Panc1 (cell line): ENCODE results near the gene KDM3B. TPM values are rescaled to one million over a fixed set of nuclear protein-coding genes. Genes with fewer than 3 reads are reported as not detected.

ENCODE experiments used
- ATAC-seq: fragments of 200-7000 bp; cut with Tn5 transposase; 2 replicates; pipeline ENCODE4 v1.9.1; 2020; ENCODE audit warnings: mild to moderate bottlenecking, moderate library complexity
- BruUV-seq: library from RNA; stranded (reverse); fragments of 400-500 nt; replicated peaks from 2 replicates; lab custom pipeline; 2021; lab: Mats Ljungman, UMichigan
- CTCF ChIA-PET: fragments of 300-600 bp; sonication (Branson Sonifier 250); formaldehyde crosslinking; loops from one replicate; lab custom pipeline; 2022; ENCODE audit warnings: antibody characterized with exemption; lab: Charles Lee
- POLR2A ChIA-PET: fragments of 300-600 bp; sonication (Branson Sonifier 250); formaldehyde crosslinking; loops from one replicate; lab custom pipeline; 2022; ENCODE audit warnings: antibody characterized with exemption; lab: Charles Lee
- DNase-seq: peaks from one replicate; pipeline ENCODE4 v3.0.0-alpha.2; 2010; ENCODE audit warnings: low read depth, low spot score
- H3K27ac ChIP-seq: 2 replicates; pipeline ENCODE4 v1.5.1; 2011; ENCODE audit warnings: mild to moderate bottlenecking, low read length, inconsistent platforms
- H3K27me3 ChIP-seq: fragments of 200-500 bp; sonication (Bioruptor generic); 2 replicates; pipeline ENCODE4 v1.6.0; 2014; ENCODE audit warnings: low read length, inconsistent platforms; ENCODE audit not compliant: control insufficient read depth, insufficient read depth
- H3K36me3 ChIP-seq: fragments of 200-500 bp; sonication (Bioruptor generic); 2 replicates; pipeline ENCODE4 v1.5.1; 2014; ENCODE audit warnings: inconsistent platforms, mild to moderate bottlenecking, low read length, moderate library complexity; ENCODE audit not compliant: control insufficient read depth, insufficient read depth
- H3K4me1 ChIP-seq: 2 replicates; pipeline ENCODE4 v1.5.1; 2011; ENCODE audit warnings: inconsistent platforms, mild to moderate bottlenecking, low read length, moderate library complexity; ENCODE audit not compliant: control insufficient read depth, insufficient read depth
- H3K4me3 ChIP-seq, 2 experiments: 2 replicates each; pipeline ENCODE4 v1.5.1; 2011 to 2012; ENCODE audit warnings: low read depth in 2 of 2, low read length in 2 of 2, mild to moderate bottlenecking in 2 of 2, inconsistent platforms in 1 of 2, moderate library complexity in 1 of 2
- H3K9me3 ChIP-seq: fragments of 200-500 bp; sonication (Bioruptor generic); 2 replicates; pipeline ENCODE4 v1.5.1; 2014; ENCODE audit warnings: low read depth, mild to moderate bottlenecking, inconsistent platforms, low read length, moderate library complexity; ENCODE audit not compliant: control insufficient read depth, insufficient read depth
- CTCF ChIP-seq: fragments of 450-650 bp; IDR thresholded peaks from 2 replicates; pipeline ENCODE4 v1.5.1; 2017; ENCODE audit warnings: mild to moderate bottlenecking
- POLR2AphosphoS5 ChIP-seq: IDR thresholded peaks from 2 replicates; pipeline ENCODE4 v1.6.1; 2012; ENCODE audit warnings: mild to moderate bottlenecking, low read depth, low read length, moderate library complexity
- REST ChIP-seq, 2 experiments: IDR thresholded peaks; 2 replicates each; pipeline ENCODE4 v1.6.1; 2011 to 2012; ENCODE audit warnings: low read depth in 2 of 2, control low read depth in 1 of 2, low read length in 1 of 2, mild to moderate bottlenecking in 1 of 2, moderate library complexity in 1 of 2; ENCODE audit not compliant: insufficient read depth in 1 of 2
- SIN3A ChIP-seq: IDR thresholded peaks from 2 replicates; pipeline ENCODE4 v1.6.1; 2012; ENCODE audit warnings: low read depth, mild to moderate bottlenecking, low read length, moderate library complexity, borderline replicate concordance; ENCODE audit not compliant: insufficient read depth
- TCF7L2 ChIP-seq: IDR thresholded peaks from 2 replicates; pipeline ENCODE4 v1.6.1; 2011; ENCODE audit warnings: mild to moderate bottlenecking, low read depth, low read length, inconsistent platforms
- in situ Hi-C: cut with HindIII; loops from 2 replicates; pipeline ENCODE4 v1.10.0; 2016; ENCODE audit warnings: low sequenced_read_pairs, low pct_unique_long_range_greater_than_20kb
- intact Hi-C: fragments of 100-400 bp; cut with micrococcal nuclease; formaldehyde crosslinking; loops from one replicate; pipeline ENCODE4 v1.10.0; 2022; ENCODE audit not compliant: unreplicated experiment
- total RNA-seq: library from RNA; stranded (reverse); gene quantifications from one replicate; pipeline ENCODE4 v1.2.1, GENCODE V29; 2021; ENCODE audit not compliant: unreplicated experiment

Gene KDM3B
- total RNA-seq, 1 experiment from 2014 or later, result 65.0 TPM

- CTCF ChIA-PET, result interaction anchor here (1.0 kb wide), 1 partner anchor 17 kb away, joined by 6 read pairs; the partner anchor contains the start of gene KDM3B
- DNase-seq (no peak), ATAC-seq (no peak)
- no peaks in the 10 kb centered on the region for H3K9me3 ChIP-seq
- TF ChIP-seq CTCF (no peak), TCF7L2 (no peak), SIN3A (no peak), REST (IDR thresholded peaks at IDR 0.05; ENCODE audit: insufficient read depth in 1 of 2, low read depth in 2 of 2, low read length in 1 of 2) (no peak), POLR2AphosphoS5 (no peak)
- peaks cover 8% of the 10 kb centered on the region; the same call in 1 of the 2 replicates for H3K4me1 ChIP-seq
- H3K27ac ChIP-seq, result no peak overlapping the region
- no peak overlapping the region for H3K4me3 ChIP-seq
- H3K36me3 ChIP-seq, result no peaks in the 10 kb centered on the region
- intact Hi-C loops (no loop called here), in situ Hi-C loops (no loop called here)
- no peaks in the 10 kb centered on the region for H3K27me3 ChIP-seq
- BruUV-seq, result no TSS peak
- POLR2A ChIA-PET, result no interaction called here
Observed at GRCh38 chr5:138369261-138369660, 16.8 kb downstream of the KDM3B start.

GRCh38 chr5:138369706-138370105 is 17.2 kb downstream of the KDM3B start:
- Histone ChIP-seq H3K36me3 (peaks cover 3% of the 10 kb centered on the region), H3K27me3 (no peaks in the 10 kb centered on the region), H3K4me1 (peaks cover 8% of the 10 kb centered on the region; the same call in 1 of the 2 replicates), H3K9me3 (no peaks in the 10 kb centered on the region), H3K4me3 (no peak overlapping the region), H3K27ac (no peak overlapping the region)
- in situ Hi-C loops, result no loop called here
- ChIA-PET CTCF (no interaction called here), POLR2A (no interaction called here)
- intact Hi-C loops, result no loop called here
- TF ChIP-seq CTCF, result no peak
- no peak for TF ChIP-seq REST (IDR thresholded peaks at IDR 0.05; ENCODE audit: insufficient read depth in 1 of 2, low read depth in 2 of 2, low read length in 1 of 2)
- TF ChIP-seq POLR2AphosphoS5, result no peak
- no peak for TF ChIP-seq SIN3A
- no peak for TF ChIP-seq TCF7L2
- ATAC-seq (no peak), DNase-seq (no peak)
- no TSS peak for BruUV-seq
